Activated naive CD8-positive, alpha-beta T cell treated with anti-CD3 and anti-CD28 coated beads, Interleukin-2, amount 50 U/mL, for 16 hours (primary cell): ENCODE results near the gene NOC4L.
A peak's percentile ranks its signal among the peaks of the same experiment; 100 is the strongest.
"Not testable (repeated sequence)": the region's sequence is repeated elsewhere in the genome, so short reads cannot be mapped to it uniquely, and the experiment has no call there.

Source experiments
- DNase-seq: peaks from one replicate; pipeline ENCODE4 v3.0.0-alpha.2; 2020; ENCODE audit warnings: low read depth, low spot score

Gene NOC4L

GRCh38 chr12:132182206-132182710, 38.0 kb downstream of the NOC4L start:
- DNase-seq: no peak

GRCh38 chr12:132182711-132183365, 38.6 kb downstream of the NOC4L start:
- DNase-seq: no peak

GRCh38 chr12:132185705-132186104, 41.4 kb downstream of the NOC4L start:
- no peak for DNase-seq

GRCh38 chr12:132186208-132186856, 42.1 kb downstream of the NOC4L start:
- DNase-seq: no peak

- no peak for DNase-seq
These were observed 42.8 kb downstream of the NOC4L start for GRCh38 chr12:132186857-132187620.

GRCh38 chr12:132187646-132188450, 43.6 kb downstream of the NOC4L start:
- DNase-seq: no peak

GRCh38 chr12:132188451-132188901, 44.2 kb downstream of the NOC4L start:
- DNase-seq: no peak

GRCh38 chr12:132188916-132189325, 44.7 kb downstream of the NOC4L start:
- no peak for DNase-seq

- DNase-seq: peak; percentile 85
These were observed 45.2 kb downstream of the NOC4L start for GRCh38 chr12:132189378-132190011.

GRCh38 chr12:132190012-132190755, 45.9 kb downstream of the NOC4L start:
- DNase-seq: no peak

GRCh38 chr12:132190834-132191500, 46.7 kb downstream of the NOC4L start:
- DNase-seq: no peak

- no peak for DNase-seq
These were observed 47.7 kb downstream of the NOC4L start for GRCh38 chr12:132191715-132192553.

GRCh38 chr12:132194056-132194455, 49.8 kb downstream of the NOC4L start:
- DNase-seq: no peak

- no peak for DNase-seq
These were observed 50.3 kb downstream of the NOC4L start for GRCh38 chr12:132194556-132194955.

- not testable (repeated sequence) for DNase-seq
These were observed 51.0 kb downstream of the NOC4L start for GRCh38 chr12:132195242-132195641.

GRCh38 chr12:132196038-132196872, 52.0 kb downstream of the NOC4L start:
- DNase-seq: no peak

- no peak for DNase-seq
These were observed 52.7 kb downstream of the NOC4L start for GRCh38 chr12:132196873-132197390.
